GM20431 (cell line): ENCODE measurements around the gene CPB2.

Experiments used
- in situ Hi-C: fragments of 300-500 bp; cut with MseI, MboI; formaldehyde crosslinking; loops from one replicate; pipeline ENCODE4 v1.15.0; 2020; ENCODE audit warnings: low sequenced_read_pairs; ENCODE audit not compliant: unreplicated experiment

CPB2 gene

GRCh38 chr13:46053162-46054012 lies 51.4 kb downstream of the CPB2 start:
- in situ Hi-C loops: no loop called here

- in situ Hi-C loops: no loop called here
These were observed 52.3 kb downstream of the CPB2 start, which contains the start of gene ZC3H13 for GRCh38 chr13:46052319-46053161. Gene ZC3H13 (minus strand): TSS chr13:46052746. CDS start chr13:46045507, 7,239 bp downstream.

- in situ Hi-C loops: no loop called here
These were observed 52.9 kb downstream of the CPB2 start for GRCh38 chr13:46051968-46052318.

- in situ Hi-C loops: no loop called here
These were observed 54.1 kb downstream of the CPB2 start for GRCh38 chr13:46050771-46051170.

GRCh38 chr13:46045424-46045823 lies 59.4 kb downstream of the CPB2 start:
- in situ Hi-C loops: no loop called here

- in situ Hi-C loops: no loop called here
These were observed 61.2 kb downstream of the CPB2 start for GRCh38 chr13:46043647-46044046.

GRCh38 chr13:46041419-46041839 lies 63.4 kb downstream of the CPB2 start:
- in situ Hi-C loops: no loop called here

GRCh38 chr13:46040763-46041162 lies 64.1 kb downstream of the CPB2 start:
- in situ Hi-C loops: no loop called here

GRCh38 chr13:46039411-46040182 lies 65.2 kb downstream of the CPB2 start:
- in situ Hi-C loops: no loop called here

- in situ Hi-C loops: no loop called here
These were observed 66.5 kb downstream of the CPB2 start for GRCh38 chr13:46038296-46038695.

GRCh38 chr13:46035066-46035465 lies 69.8 kb downstream of the CPB2 start:
- in situ Hi-C loops: no loop called here

GRCh38 chr13:46032341-46032740 lies 72.5 kb downstream of the CPB2 start:
- in situ Hi-C loops: no loop called here

GRCh38 chr13:46031581-46032263 lies 73.1 kb downstream of the CPB2 start:
- in situ Hi-C loops: no loop called here

GRCh38 chr13:46025157-46025556 lies 79.7 kb downstream of the CPB2 start:
- in situ Hi-C loops: no loop called here

- in situ Hi-C loops: no loop called here
These were observed 82.4 kb downstream of the CPB2 start for GRCh38 chr13:46022481-46022880.

GRCh38 chr13:46016216-46016615 lies 88.6 kb downstream of the CPB2 start:
- in situ Hi-C loops: no loop called here

GRCh38 chr13:46015366-46015765 lies 89.5 kb downstream of the CPB2 start:
- in situ Hi-C loops: no loop called here

- in situ Hi-C loops: no loop called here
These were observed 92.4 kb downstream of the CPB2 start for GRCh38 chr13:46012404-46012803.

GRCh38 chr13:46010148-46010547 lies 94.7 kb downstream of the CPB2 start:
- in situ Hi-C loops: no loop called here

GRCh38 chr13:46008631-46009030 lies 96.2 kb downstream of the CPB2 start:
- in situ Hi-C loops: no loop called here
